H9 (cell line): ENCODE results near the gene EIF2S2. TPM values are rescaled to one million over a fixed set of nuclear protein-coding genes. Genes with fewer than 3 reads are reported as not detected.

ENCODE experiments used
- DNase-seq: peaks from one replicate; pipeline ENCODE4 v3.0.0-alpha.2; 2017
- H2AFZ ChIP-seq: one replicate; pipeline ENCODE4 v1.6.1; 2013; ENCODE audit warnings: mild to moderate bottlenecking, low read length, control low read depth, moderate library complexity
- H2AK5ac ChIP-seq: 2 replicates; pipeline ENCODE4 v1.6.1; 2013; ENCODE audit warnings: low read length, control low read depth, mixed read lengths; ENCODE audit not compliant: insufficient read length
- H2BK120ac ChIP-seq: one replicate; pipeline ENCODE4 v1.6.1; 2013; ENCODE audit warnings: low read depth, mild to moderate bottlenecking, low read length, control low read depth, inconsistent platforms; ENCODE audit not compliant: poor library complexity, severe bottlenecking
- H2BK12ac ChIP-seq: 2 replicates; pipeline ENCODE4 v1.6.1; 2013; ENCODE audit warnings: low read length, control low read depth, mixed read lengths, low read depth; ENCODE audit not compliant: insufficient read length
- H2BK15ac ChIP-seq: 2 replicates; pipeline ENCODE4 v1.6.1; 2013; ENCODE audit warnings: low read depth, low read length, control low read depth
- H2BK20ac ChIP-seq: one replicate; pipeline ENCODE4 v1.6.1; 2013; ENCODE audit warnings: low read depth, mild to moderate bottlenecking, low read length, control low read depth, inconsistent platforms; ENCODE audit not compliant: poor library complexity, severe bottlenecking
- H2BK5ac ChIP-seq: 2 replicates; pipeline ENCODE4 v1.6.1; 2013; ENCODE audit warnings: low read length, control low read depth, mixed read lengths; ENCODE audit not compliant: insufficient read length
- H3K14ac ChIP-seq: 2 replicates; pipeline ENCODE4 v1.6.1; 2013; ENCODE audit warnings: low read length, control low read depth; ENCODE audit not compliant: insufficient read depth
- H3K18ac ChIP-seq: 2 replicates; pipeline ENCODE4 v1.6.1; 2013; ENCODE audit warnings: low read depth, mild to moderate bottlenecking, mixed read lengths, low read length, control low read depth; ENCODE audit not compliant: insufficient read length
- H3K23ac ChIP-seq: 2 replicates; pipeline ENCODE4 v1.6.1; 2013; ENCODE audit warnings: low read length, control low read depth, mixed read lengths, low read depth; ENCODE audit not compliant: insufficient read length
- H3K23me2 ChIP-seq: 2 replicates; pipeline ENCODE4 v1.6.1; 2013; ENCODE audit warnings: low read depth, mild to moderate bottlenecking, mixed read lengths, low read length, control low read depth; ENCODE audit not compliant: insufficient read length, poor library complexity, severe bottlenecking
- H3K27ac ChIP-seq: 2 replicates; pipeline ENCODE4 v1.5.1; 2013; ENCODE audit warnings: low read length, control low read depth, mixed read lengths, low read depth; ENCODE audit not compliant: insufficient read length
- H3K27me3 ChIP-seq: 2 replicates; pipeline ENCODE4 v1.6.1; 2013; ENCODE audit warnings: low read length, control low read depth, inconsistent platforms; ENCODE audit not compliant: insufficient read depth
- H3K4ac ChIP-seq: 2 replicates; pipeline ENCODE4 v1.6.1; 2013; ENCODE audit warnings: low read depth, mild to moderate bottlenecking, control low read depth, inconsistent platforms, low read length, moderate library complexity
- H3K4me1 ChIP-seq: 2 replicates; pipeline ENCODE4 v1.6.1; 2013; ENCODE audit warnings: low read length, control low read depth, inconsistent platforms; ENCODE audit not compliant: insufficient read depth
- H3K4me2 ChIP-seq: 2 replicates; pipeline ENCODE4 v1.6.1; 2013; ENCODE audit warnings: low read length, control low read depth, mixed read lengths; ENCODE audit not compliant: insufficient read length, insufficient read depth
- H3K56ac ChIP-seq: 2 replicates; pipeline ENCODE4 v1.6.1; 2013; ENCODE audit warnings: low read depth, mild to moderate bottlenecking, mixed read lengths, low read length, control low read depth; ENCODE audit not compliant: insufficient read length
- H3K79me1 ChIP-seq: 2 replicates; pipeline ENCODE4 v1.6.1; 2013; ENCODE audit warnings: low read depth, mild to moderate bottlenecking, moderate library complexity, low read length, control low read depth, inconsistent platforms; ENCODE audit not compliant: insufficient read depth, poor library complexity, severe bottlenecking
- H3K79me2 ChIP-seq: 2 replicates; pipeline ENCODE4 v1.6.1; 2013; ENCODE audit warnings: low read length, control low read depth, inconsistent platforms; ENCODE audit not compliant: insufficient read depth
- H3K9ac ChIP-seq: 2 replicates; pipeline ENCODE4 v1.6.1; 2013; ENCODE audit warnings: low read length, control low read depth, mixed read lengths; ENCODE audit not compliant: insufficient read length; ENCODE audit errors: extremely low read depth
- H3K9me3 ChIP-seq: one replicate; pipeline ENCODE4 v1.6.1; 2013; ENCODE audit warnings: low read depth, low read length, inconsistent platforms; ENCODE audit not compliant: control insufficient read depth
- H3T11ph ChIP-seq: one replicate; pipeline ENCODE4 v1.6.1; 2013; ENCODE audit warnings: mild to moderate bottlenecking, low read length, control low read depth, inconsistent platforms
- H4K20me1 ChIP-seq: one replicate; pipeline ENCODE4 v1.6.1; 2013; ENCODE audit not compliant: control insufficient read depth, insufficient read length, insufficient read depth
- H4K5ac ChIP-seq: 2 replicates; pipeline ENCODE4 v1.6.1; 2013; ENCODE audit warnings: low read depth, mild to moderate bottlenecking, mixed read lengths, low read length, control low read depth; ENCODE audit not compliant: insufficient read length
- H4K8ac ChIP-seq: replicated peaks from 2 replicates; pipeline ENCODE4 v1.6.1; 2013; ENCODE audit warnings: low read length, control low read depth, mixed read lengths, low read depth; ENCODE audit not compliant: insufficient read length
- H4K91ac ChIP-seq: 2 replicates; pipeline ENCODE4 v1.6.1; 2013; ENCODE audit warnings: low read depth, mild to moderate bottlenecking, moderate library complexity, mixed read lengths, low read length, control low read depth; ENCODE audit not compliant: insufficient read length
- H3K27ac Mint-ChIP-seq, 3 experiments: 2 replicates in 2 of 3; 3 replicates in 1 of 3; pipeline ENCODE4 v1.8.0; 2020 to 2021; ENCODE audit warnings: mixed read lengths in 3 of 3, mild to moderate bottlenecking in 1 of 3, moderate library complexity in 1 of 3
- H3K27me3 Mint-ChIP-seq: 2 replicates; pipeline ENCODE4 v1.8.0; 2021; ENCODE audit warnings: low read depth, mild to moderate bottlenecking, moderate library complexity, mixed read lengths
- H3K36me3 Mint-ChIP-seq, 3 experiments: 2 replicates in 2 of 3; 3 replicates in 1 of 3; pipeline ENCODE4 v1.8.0; 2020 to 2021; ENCODE audit warnings: low read depth in 3 of 3, mixed read lengths in 3 of 3; ENCODE audit not compliant: insufficient read depth in 1 of 3
- H3K4me1 Mint-ChIP-seq, 2 experiments: 2 replicates each; pipeline ENCODE4 v1.8.0; 2020; ENCODE audit warnings: mixed read lengths in 2 of 2
- H3K4me3 Mint-ChIP-seq, 2 experiments: 2 replicates in 1 of 2; 3 replicates in 1 of 2; pipeline ENCODE4 v1.8.0; 2020 to 2021; ENCODE audit warnings: mild to moderate bottlenecking in 2 of 2, mixed read lengths in 2 of 2, moderate library complexity in 1 of 2
- H3K9me3 Mint-ChIP-seq, 2 experiments: 2 replicates in 1 of 2; 3 replicates in 1 of 2; pipeline ENCODE4 v1.8.0; 2020; ENCODE audit warnings: mild to moderate bottlenecking in 2 of 2, mixed read lengths in 2 of 2, moderate library complexity in 1 of 2
- WGBS: extraction: QIAGEN DNeasy Blood & Tissue Kit; methylation state at CpG from one replicate; pipeline ENCODE4 v1.1.7; 2013; ENCODE audit warnings: missing lambda C conversion rate, low lambda C conversion rate, mixed read lengths; ENCODE audit not compliant: insufficient read length; ENCODE audit errors: extremely low coverage; 5-methylcytosine and 5-hydroxymethylcytosine counted together
- total RNA-seq: library from RNA; stranded (reverse); gene quantifications from 2 replicates; pipeline ENCODE4 v1.2.1, GENCODE V29; 2021
- TF ChIP-seq, protein P1 (sequence below): fragments of 200-600 bp; sonication (generic); conservative IDR thresholded peaks from 3 replicates; pipeline ENCODE4 v1.8.0; 2021; ENCODE audit warnings: antibody characterized with exemption, mild to moderate bottlenecking

The EIF2S2 gene
- total RNA-seq, 1 experiment from 2014 or later, result 188 TPM

- H3K4ac ChIP-seq, result no peak overlapping the region
- no peak overlapping the region for H4K8ac ChIP-seq
- H2BK5ac ChIP-seq, result no peak overlapping the region
- Mint-ChIP-seq H3K27me3 (no peaks in the 10 kb centered on the region), H3K36me3 (peaks cover 0 to 2% (median 0%) of the 10 kb centered on the region in 3 experiments; a peak in 1 of 7 replicates), H3K27ac (no peak overlapping the region), H3K4me1 (peaks cover 6 to 14% of the 10 kb centered on the region in 2 experiments; a peak in 3 of 4 replicates), H3K4me3 (no peak overlapping the region), H3K9me3 (no peaks in the 10 kb centered on the region)
- H3K18ac ChIP-seq, result no peak overlapping the region
- no peak overlapping the region for H3K27ac ChIP-seq
- no peaks in the 10 kb centered on the region for H3K79me1 ChIP-seq
- H3K4me1 ChIP-seq, result no peaks in the 10 kb centered on the region
- H3K27me3 ChIP-seq, result no peaks in the 10 kb centered on the region
- H4K5ac ChIP-seq, result no peak overlapping the region
- no peaks in the 10 kb centered on the region for H3K9me3 ChIP-seq
- no peak overlapping the region for H4K91ac ChIP-seq
- no peak overlapping the region for H3K9ac ChIP-seq
- H3K4me2 ChIP-seq, result no peak overlapping the region
- H2AK5ac ChIP-seq, result no peak overlapping the region
- no peak overlapping the region for H2BK12ac ChIP-seq
- WGBS, result no CpG with 5 or more reads among the region's 1 CpG
- H2BK15ac ChIP-seq, result no peak overlapping the region
- no peak overlapping the region for H2AFZ ChIP-seq
- no peak for DNase-seq
- TF ChIP-seq, protein P1, sequence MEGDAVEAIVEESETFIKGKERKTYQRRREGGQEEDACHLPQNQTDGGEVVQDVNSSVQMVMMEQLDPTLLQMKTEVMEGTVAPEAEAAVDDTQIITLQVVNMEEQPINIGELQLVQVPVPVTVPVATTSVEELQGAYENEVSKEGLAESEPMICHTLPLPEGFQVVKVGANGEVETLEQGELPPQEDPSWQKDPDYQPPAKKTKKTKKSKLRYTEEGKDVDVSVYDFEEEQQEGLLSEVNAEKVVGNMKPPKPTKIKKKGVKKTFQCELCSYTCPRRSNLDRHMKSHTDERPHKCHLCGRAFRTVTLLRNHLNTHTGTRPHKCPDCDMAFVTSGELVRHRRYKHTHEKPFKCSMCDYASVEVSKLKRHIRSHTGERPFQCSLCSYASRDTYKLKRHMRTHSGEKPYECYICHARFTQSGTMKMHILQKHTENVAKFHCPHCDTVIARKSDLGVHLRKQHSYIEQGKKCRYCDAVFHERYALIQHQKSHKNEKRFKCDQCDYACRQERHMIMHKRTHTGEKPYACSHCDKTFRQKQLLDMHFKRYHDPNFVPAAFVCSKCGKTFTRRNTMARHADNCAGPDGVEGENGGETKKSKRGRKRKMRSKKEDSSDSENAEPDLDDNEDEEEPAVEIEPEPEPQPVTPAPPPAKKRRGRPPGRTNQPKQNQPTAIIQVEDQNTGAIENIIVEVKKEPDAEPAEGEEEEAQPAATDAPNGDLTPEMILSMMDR, result no peak
- H3K23ac ChIP-seq, result no peak overlapping the region
- no peak overlapping the region for H3K14ac ChIP-seq
- H3K79me2 ChIP-seq, result no peaks in the 10 kb centered on the region
- H3T11ph ChIP-seq, result no peak overlapping the region
- H2BK120ac ChIP-seq, result no peak overlapping the region
- no peak overlapping the region for H3K56ac ChIP-seq
- H3K23me2 ChIP-seq, result no peaks in the 10 kb centered on the region
- H4K20me1 ChIP-seq, result no peaks in the 10 kb centered on the region
- no peak overlapping the region for H2BK20ac ChIP-seq
These were observed 53.2 kb downstream of the EIF2S2 start for GRCh38 chr20:34058831-34059230.
